GM12878 (cell line): ENCODE measurements around the gene PDLIM3. TPM values are rescaled to one million over a fixed set of nuclear protein-coding genes. Genes with fewer than 3 reads are reported as not detected.

Source experiments
- CBFB ChIP-seq: IDR thresholded peaks from 2 replicates; pipeline ENCODE4 v1.6.1; 2016; ENCODE audit warnings: antibody characterized with exemption, low read depth
- E2F4 ChIP-seq: IDR thresholded peaks from 2 replicates; pipeline ENCODE4 v1.6.1; 2012; ENCODE audit warnings: low read depth, low read length, improper control_type of control experiment
- E4F1 ChIP-seq: fragments of 450-650 bp; IDR thresholded peaks from 2 replicates; pipeline ENCODE4 v1.6.1; 2018; ENCODE audit warnings: borderline replicate concordance, mild to moderate bottlenecking; ENCODE audit not compliant: partially characterized antibody
- EED ChIP-seq: sonication (generic); IDR thresholded peaks from 2 replicates; pipeline ENCODE4 v1.6.1; 2016; ENCODE audit warnings: antibody characterized with exemption, low read depth
- FOS ChIP-seq: IDR thresholded peaks from 3 replicates; pipeline ENCODE4 v1.6.1; 2011; ENCODE audit warnings: borderline replicate concordance; ENCODE audit not compliant: insufficient read length; ENCODE audit errors: extremely low read depth
- JUND ChIP-seq: IDR thresholded peaks from 2 replicates; pipeline ENCODE4 v1.6.1; 2012; ENCODE audit warnings: low read depth, mild to moderate bottlenecking, low read length, improper control_type of control experiment, moderate library complexity
- MTA3 ChIP-seq: IDR thresholded peaks from 2 replicates; pipeline ENCODE4 v1.6.1; 2012; ENCODE audit warnings: low read length, inconsistent platforms, borderline replicate concordance
- NFIC ChIP-seq: IDR thresholded peaks from 2 replicates; pipeline ENCODE4 v1.6.1; 2012; ENCODE audit warnings: low read depth, mild to moderate bottlenecking, inconsistent platforms, low read length, moderate library complexity
- NR2C1 ChIP-seq: fragments of 450-650 bp; IDR thresholded peaks from 2 replicates; pipeline ENCODE4 v1.6.1; 2017; ENCODE audit warnings: antibody characterized with exemption, mild to moderate bottlenecking, moderate library complexity
- PAX8 ChIP-seq: fragments of 450-650 bp; IDR thresholded peaks from 2 replicates; pipeline ENCODE4 v1.6.1; 2017; ENCODE audit warnings: mild to moderate bottlenecking, moderate library complexity
- RUNX3 ChIP-seq: IDR thresholded peaks from 2 replicates; pipeline ENCODE4 v1.6.1; 2012; ENCODE audit warnings: low read length, inconsistent platforms
- SUZ12 ChIP-seq: fragments of 200-600 bp; sonication (generic); IDR thresholded peaks from one replicate; pipeline ENCODE4 v1.6.1; 2018; ENCODE audit warnings: antibody characterized with exemption, mild to moderate bottlenecking; ENCODE audit not compliant: unreplicated experiment
- TCF3 ChIP-seq: IDR thresholded peaks from 2 replicates; pipeline ENCODE4 v1.6.1; 2012; ENCODE audit warnings: low read depth, mild to moderate bottlenecking, low read length, borderline replicate concordance; ENCODE audit not compliant: insufficient read depth
- polyA plus RNA-seq, 11 experiments: library from polyadenylated mRNA; depleted of rRNA in 4 of 11; unstranded in 6 of 11; stranded (reverse) in 5 of 11; fragments of >200 nt; fragmentation: Nextera tagmentation in 4 of 11; fragmentation: Illumina TruSeq in 1 of 11; extraction: Ambion mirVana in 4 of 11; extraction: Trizol in 1 of 11; gene quantifications; 1 replicate in 1 of 11; 2 replicates in 10 of 11; pipeline versions ENCODE4 v1.2.1 to v1.2.3, GENCODE V29; 2011 to 2016; ENCODE audit warnings: inconsistent platforms in 2 of 11, missing spikeins in 2 of 11, low read depth in 1 of 11
- total RNA-seq, 4 experiments: library from RNA; depleted of rRNA in 3 of 4; stranded (reverse); fragments of >200 nt in 3 of 4; fragmentation: Illumina TruSeq in 1 of 4; extraction: Trizol in 1 of 4; gene quantifications; 2 replicates each; pipeline versions ENCODE4 v1.2.1 to v1.2.3, GENCODE V29; 2013 to 2021
- TF ChIP-seq, protein P1 (sequence below), 3 experiments: IDR thresholded peaks in 2 of 3; conservative IDR thresholded peaks in 1 of 3; 2 replicates each; pipeline ENCODE4 v1.5.1; 2011; ENCODE audit warnings: low read depth in 3 of 3, low read length in 3 of 3, mild to moderate bottlenecking in 3 of 3, control low read depth in 2 of 3, moderate library complexity in 2 of 3, inconsistent platforms in 1 of 3, mixed read lengths in 1 of 3; ENCODE audit not compliant: control insufficient read depth in 2 of 3, insufficient read depth in 1 of 3; ENCODE audit errors: extremely low read depth in 1 of 3
- TF ChIP-seq, protein P2 (sequence below): IDR thresholded peaks from 2 replicates; pipeline ENCODE4 v1.6.1; 2011; ENCODE audit warnings: low read depth, low read length, improper control_type of control experiment, borderline replicate concordance

PDLIM3 gene
- total and polyA plus RNA-seq, 10 of the 15 experiments (the other 5 are each of a cell fraction or from before 2014, with no cell fraction given): 0.04 to 0.43 (median 0.08) TPM; not detected in 7

DNA sequence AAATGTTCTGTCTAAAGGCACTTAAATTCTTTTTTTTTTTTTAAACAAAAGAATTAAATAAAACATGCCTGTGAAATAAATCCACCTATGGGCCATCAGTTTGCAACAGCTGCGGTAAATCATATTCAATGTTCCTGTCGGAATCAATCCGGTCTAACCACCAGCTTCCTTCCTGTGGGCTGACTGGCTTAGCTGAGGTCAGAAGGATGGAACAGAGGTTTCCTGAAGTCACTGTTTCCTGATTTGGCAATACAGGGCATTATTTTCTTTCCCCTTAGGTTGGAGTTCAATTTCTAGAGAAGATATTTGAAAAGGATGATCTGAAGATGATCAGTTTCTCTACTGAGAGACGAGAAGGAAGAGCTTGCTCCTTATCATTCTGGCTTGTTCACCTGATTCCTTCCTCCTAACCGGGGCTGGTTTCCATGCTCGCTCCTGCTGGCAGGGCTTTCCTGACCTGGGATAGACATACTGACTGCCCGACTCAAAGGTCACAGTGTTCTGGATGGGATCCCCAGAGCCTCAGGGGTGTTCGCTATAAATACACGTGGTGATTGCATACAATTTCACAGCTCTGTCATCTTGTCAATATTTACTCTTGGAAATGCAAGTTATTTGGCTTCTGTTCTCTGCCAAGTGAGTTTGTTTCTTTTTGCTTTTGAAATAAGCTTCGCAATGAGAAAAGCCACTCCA is 21.7 kb downstream of the PDLIM3 start (continued):
- TF ChIP-seq E4F1 (no peak), SUZ12 (no peak), JUND (no peak), E2F4 (no peak), NR2C1 (no peak), NFIC (peak; percentile 67), PAX8 (no peak), CBFB (no peak), RUNX3 (peak; percentile 91), EED (peak; percentile 34; the same call in 1 of the 2 replicates), FOS (no peak), MTA3 (no peak), TCF3 (0 out of 2 replicates have a peak, but pooled peaks have one; percentile 56)
- TF ChIP-seq, protein P1, sequence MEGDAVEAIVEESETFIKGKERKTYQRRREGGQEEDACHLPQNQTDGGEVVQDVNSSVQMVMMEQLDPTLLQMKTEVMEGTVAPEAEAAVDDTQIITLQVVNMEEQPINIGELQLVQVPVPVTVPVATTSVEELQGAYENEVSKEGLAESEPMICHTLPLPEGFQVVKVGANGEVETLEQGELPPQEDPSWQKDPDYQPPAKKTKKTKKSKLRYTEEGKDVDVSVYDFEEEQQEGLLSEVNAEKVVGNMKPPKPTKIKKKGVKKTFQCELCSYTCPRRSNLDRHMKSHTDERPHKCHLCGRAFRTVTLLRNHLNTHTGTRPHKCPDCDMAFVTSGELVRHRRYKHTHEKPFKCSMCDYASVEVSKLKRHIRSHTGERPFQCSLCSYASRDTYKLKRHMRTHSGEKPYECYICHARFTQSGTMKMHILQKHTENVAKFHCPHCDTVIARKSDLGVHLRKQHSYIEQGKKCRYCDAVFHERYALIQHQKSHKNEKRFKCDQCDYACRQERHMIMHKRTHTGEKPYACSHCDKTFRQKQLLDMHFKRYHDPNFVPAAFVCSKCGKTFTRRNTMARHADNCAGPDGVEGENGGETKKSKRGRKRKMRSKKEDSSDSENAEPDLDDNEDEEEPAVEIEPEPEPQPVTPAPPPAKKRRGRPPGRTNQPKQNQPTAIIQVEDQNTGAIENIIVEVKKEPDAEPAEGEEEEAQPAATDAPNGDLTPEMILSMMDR (IDR thresholded peaks at IDR 0.05 in 2 of 3, conservative IDR thresholded peaks at IDR 0.05 in 1 of 3; ENCODE audit: control insufficient read depth in 2 of 3, extremely low read depth in 1 of 3, insufficient read depth in 1 of 3, low read depth in 3 of 3, low read length in 3 of 3): no peak
- TF ChIP-seq, protein P2, sequence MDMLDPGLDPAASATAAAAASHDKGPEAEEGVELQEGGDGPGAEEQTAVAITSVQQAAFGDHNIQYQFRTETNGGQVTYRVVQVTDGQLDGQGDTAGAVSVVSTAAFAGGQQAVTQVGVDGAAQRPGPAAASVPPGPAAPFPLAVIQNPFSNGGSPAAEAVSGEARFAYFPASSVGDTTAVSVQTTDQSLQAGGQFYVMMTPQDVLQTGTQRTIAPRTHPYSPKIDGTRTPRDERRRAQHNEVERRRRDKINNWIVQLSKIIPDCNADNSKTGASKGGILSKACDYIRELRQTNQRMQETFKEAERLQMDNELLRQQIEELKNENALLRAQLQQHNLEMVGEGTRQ: no peak
- TF ChIP-seq, all 136 proteins: peak for 5
